ENCODE results near the gene NFASC.

The NFASC gene

DNA sequence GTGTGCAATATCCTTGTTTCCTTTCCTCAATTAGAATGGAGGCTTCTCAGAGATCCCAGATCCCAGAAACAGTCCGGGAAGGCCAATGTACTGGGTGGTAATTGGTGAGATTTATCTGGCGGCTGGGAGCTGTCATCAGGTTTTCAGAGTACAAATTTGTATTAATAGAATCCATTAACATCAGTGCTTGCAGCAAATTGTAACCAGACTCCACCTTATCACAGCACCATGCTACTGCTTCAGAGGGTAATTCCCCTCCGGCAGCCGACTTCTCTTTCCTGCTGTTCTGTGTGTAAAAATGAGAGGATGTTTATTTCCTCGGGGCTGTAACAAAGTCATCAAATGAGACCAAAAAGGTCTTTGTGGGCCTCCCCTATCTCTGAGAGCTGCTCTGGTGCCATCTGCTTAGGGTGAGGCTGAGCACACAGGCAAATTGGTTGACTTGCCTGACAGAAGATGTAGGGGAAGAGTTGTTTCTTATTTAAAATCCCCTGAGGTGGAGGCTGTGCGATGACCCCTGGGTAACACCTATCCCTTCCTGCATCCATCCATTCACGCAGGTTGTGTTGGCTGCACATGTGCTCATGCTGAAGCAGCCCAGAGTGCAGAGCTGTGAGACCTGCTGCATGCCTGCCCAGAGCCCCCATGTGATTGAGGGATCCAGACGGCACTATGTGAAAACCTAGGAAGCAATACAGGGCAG is 19.2 kb downstream of the NFASC start:
- DNase-seq (ENCODE audit: low read depth in 2 of 2), result no peak

DNA sequence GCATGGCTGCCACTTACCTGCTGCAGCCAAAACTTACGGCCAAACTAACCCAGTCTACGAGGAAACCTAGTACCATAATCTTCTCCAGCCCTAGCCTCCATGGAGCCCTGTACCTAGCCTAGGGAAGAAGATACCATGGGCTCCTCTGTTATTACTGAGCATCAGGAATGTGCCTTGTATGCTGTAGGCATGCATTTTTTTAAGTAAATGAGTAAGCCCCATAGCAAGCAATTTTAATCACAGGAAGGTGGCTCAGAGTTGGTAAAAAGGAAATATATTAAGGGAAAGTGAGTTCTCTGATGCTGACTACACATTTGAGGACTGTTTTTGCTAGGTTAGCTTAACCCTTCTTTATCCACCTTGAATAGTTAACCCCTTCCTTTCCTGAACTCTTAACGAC is 21.2 kb downstream of the NFASC start:
- no peak for DNase-seq (ENCODE audit: low read depth in 2 of 2)

DNA sequence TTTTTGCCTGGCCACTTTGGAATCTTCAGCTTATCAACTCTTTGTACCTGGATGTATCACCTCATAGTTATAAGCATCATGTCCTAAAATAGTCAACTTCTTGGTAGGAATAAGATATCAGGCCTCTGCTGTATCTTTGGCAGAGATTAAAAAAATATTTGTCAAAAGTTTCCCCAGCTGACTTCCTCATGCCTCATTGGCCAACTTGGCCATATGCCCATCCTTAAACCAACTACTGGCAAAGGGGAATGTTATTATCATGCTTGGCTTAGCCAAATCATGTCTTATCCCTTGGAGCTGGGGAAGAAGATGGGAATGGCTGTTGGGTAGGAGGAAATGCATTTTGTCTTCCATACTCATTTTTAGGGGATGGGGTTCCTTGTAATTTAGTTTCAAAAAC is 23.4 kb downstream of the NFASC start:
- DNase-seq (ENCODE audit: low read depth in 2 of 2), result no peak

DNA sequence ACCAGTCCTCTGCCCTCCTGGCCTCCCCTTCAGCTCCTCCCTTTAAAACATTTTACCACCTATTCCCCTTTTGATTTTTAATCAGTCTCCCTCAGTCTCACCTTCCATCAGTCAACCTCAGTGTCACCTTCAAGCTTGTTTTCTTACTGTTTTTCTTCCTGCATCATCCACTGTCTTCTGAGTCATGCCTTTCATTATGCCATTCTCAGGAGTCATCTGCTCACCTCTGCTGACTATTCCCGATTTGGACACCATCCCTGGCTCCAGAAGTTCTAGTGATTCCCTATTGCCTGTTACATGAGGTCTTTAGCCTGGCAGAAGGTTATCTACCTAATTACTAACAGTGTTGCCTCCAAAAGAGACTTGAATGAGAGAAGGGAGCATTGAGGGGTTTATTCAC is 23.9 kb downstream of the NFASC start:
- DNase-seq (ENCODE audit: low read depth in 2 of 2), result no peak

DNA sequence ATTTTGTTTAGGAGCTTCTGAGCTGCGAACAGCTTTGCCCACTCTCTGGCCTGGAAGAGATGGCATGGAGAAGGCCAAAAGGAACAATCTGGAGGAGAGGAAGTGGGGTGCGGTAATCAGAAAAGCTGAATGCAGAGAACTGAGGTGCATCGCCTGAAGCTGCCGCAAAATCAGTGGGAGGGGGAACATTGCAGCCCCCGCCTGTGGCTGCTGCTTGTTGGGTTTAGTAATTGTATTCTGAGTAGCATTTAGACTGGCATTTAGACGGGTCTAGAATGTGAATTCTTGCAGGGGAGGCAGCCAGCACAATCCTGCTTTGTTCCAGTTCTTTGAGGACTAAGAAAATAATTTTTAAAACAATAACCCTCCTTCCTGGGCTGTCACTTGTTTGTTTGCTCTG is 25.4 kb downstream of the NFASC start:
- no peak for DNase-seq (ENCODE audit: low read depth in 2 of 2)

DNA sequence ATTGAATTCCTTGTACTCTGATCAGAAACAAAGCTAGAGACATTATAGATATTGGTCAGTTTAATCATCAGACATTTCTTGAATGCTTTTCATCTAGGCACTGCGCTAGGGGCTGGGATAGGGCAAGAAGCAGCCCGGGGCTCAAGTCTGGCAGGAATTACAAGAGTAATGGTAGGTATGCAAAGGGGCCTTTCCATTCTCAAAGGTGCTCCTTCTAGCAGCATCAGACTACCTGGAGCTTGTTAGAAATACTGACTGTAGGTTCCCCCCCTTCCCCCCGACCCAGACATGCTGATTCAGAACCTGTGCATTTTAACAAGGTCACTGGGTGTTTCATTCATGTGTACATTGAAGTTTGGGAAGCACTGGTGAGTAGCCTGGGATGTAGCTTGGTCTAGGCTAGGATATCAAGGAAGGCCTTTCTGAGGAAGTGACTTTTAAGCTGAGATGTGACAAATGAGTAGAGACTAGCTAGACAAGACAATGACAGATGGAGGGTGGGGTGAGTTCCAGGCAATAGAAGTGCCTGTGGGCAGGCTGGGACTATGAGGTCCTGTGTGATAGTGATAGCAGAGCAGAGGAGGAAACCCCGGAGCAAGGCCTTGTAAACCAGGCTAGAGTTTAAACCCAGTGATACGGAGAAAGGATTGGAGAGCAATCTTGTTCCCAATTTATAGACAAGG is 26.3 kb downstream of the NFASC start:
- DNase-seq (ENCODE audit: low read depth in 2 of 2), result no peak

DNA sequence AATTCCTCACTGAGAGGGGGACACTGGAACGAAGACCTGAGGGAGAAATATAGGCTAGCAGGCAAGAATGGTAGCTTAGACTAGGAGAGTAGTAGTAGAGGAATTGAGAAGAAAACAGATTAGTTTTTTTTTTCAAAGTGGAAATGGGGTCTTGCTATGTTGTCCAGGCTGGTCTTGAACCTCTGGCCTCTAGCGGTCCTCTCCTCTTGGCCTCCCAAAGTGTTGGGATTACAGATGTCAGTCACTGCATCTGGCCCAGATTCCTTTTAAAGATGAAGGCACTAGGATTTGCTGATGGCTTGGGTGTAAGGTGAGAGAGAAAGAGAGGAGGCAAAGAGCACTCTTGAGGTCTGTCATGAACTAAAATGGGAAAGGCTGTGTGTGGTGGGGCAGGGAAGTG is 30.1 kb downstream of the NFASC start:
- no peak for DNase-seq (ENCODE audit: low read depth in 2 of 2)

DNA sequence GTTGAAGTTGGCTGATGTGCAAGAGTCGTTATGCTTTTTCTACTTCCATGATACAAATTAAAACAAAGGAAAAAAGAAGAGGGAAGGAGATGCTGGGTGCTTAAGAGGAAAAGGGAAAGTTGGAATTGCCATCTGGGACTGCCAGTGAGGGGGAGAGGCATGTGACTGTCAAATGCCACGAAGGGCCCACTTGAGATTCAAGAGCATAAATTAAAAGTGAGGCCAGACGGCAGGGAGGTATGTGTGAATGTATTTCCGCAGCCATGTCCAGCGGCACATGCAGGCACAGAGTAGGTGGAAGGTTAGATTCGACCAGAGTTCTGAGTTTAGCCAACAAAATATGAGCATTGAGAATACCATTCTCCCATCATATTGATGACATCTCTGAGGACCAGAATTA is 32.0 kb downstream of the NFASC start:
- no peak for DNase-seq (ENCODE audit: low read depth in 2 of 2)

DNA sequence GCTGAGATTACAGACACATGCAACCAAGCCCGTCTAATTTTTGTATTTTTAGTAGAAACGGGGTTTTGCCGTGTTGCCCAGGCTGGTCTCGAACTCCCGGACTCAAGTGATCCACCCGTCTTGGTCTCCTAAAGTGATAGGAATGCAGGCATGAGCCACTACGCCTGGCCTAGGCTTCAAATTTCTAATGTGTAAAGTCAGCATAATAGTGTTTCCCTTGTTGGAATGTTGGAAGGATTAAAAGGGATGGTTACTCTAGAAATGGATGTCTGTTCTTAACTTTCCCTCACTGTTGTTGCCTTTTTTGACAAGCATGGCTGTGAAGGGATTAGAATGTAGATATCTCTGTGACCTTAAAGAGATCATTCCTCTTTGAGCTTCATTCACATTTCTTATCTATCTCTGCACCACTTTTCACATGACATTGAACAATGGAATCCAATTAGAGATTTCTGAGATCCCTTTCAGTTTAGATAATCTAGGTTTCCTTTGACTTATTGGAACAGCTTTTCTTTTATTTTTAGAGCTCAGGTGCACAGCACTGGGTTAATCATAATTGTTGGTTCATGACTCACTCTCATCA is 33.7 kb downstream of the NFASC start:
- DNase-seq (ENCODE audit: low read depth in 2 of 2), result no peak

DNA sequence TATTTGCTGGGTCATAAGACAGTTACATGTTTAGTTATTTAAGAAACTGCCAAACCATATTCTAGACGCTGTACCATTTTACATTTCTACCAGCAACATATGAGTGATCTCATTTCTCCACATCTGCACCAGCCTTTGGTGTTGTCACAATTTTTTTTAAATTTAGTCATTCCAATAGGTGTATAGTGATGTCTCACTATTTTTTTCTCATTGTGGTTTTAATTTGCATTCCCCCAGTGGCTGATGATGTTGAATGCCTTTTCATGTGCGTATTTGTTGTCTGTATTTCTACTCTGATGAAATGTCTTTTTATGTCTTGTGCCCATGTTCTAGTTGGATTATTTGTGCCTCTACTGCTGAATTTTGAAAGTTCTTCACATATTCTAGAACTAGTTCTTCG is 38.4 kb downstream of the NFASC start:
- no peak for DNase-seq (ENCODE audit: low read depth in 2 of 2)

DNA sequence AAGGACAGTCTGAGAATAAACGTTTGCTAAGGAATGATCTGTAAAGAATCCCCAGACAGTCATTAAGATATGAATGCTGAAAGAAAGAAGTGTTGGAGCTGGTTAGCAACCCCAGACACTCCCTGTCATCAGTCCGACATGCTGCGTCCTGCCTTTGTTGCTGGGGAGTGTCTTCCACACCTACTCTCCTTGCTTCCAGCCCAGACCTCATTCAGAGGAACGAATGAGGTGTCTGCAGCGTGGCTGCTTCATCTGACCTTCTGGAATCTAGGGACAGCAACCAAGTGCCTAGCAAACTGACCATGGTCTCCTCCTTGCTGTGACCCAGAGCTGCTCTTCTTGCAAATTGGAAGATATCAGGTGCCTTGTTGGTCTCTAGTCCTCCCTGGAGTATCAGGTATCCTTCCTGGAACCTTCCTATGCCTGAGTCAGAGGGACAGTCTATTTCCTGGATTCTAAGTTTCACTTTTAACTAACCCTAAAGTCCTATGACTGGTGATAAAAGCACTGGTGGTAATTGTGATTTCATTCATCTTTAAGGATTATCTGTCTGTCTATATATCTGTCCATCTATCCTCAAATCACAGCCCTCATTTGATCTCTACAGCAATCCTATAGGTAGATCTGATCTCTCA is 45.3 kb downstream of the NFASC start:
- no peak for DNase-seq (ENCODE audit: low read depth in 2 of 2)

DNA sequence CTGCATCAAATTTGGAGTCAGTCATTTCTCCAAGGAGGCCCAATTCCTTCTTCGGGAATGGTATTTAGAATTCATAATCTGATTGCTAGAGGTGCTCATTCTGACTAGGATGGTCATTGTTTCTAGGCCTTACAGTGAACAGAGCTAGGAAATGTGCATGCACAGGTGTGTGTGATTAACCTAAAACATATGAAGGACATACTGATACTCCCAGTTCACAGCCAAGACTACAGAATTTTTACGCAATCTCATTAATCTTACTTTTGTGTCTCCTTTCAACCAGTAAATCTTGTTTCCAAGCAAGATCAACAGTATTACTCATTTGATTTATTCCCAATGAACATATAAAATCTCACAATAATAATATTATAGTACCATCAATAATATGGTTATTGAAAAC is 47.1 kb downstream of the NFASC start:
- no peak for DNase-seq (ENCODE audit: low read depth in 2 of 2)

DNA sequence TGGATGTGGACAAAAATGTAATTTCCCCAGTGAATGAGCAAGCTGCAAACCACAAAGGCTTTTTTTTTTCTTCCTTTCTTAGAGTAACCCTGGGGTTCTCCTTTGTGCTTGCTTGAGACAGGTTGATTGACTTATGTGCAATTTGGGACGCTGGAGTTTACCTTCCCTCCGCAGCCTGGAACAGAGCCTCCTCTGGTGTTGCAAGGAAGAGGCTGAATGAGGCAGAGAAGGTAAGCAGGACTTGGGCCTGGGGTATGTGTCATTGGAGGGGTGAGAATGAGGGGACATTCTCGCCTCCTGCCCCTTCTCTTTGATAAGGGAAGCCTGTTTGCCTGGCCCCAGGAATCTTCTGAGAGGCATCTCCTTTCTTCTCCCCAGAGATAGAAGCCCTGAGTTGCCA is 49.8 kb downstream of the NFASC start:
- DNase-seq (ENCODE audit: low read depth in 2 of 2), result no peak

DNA sequence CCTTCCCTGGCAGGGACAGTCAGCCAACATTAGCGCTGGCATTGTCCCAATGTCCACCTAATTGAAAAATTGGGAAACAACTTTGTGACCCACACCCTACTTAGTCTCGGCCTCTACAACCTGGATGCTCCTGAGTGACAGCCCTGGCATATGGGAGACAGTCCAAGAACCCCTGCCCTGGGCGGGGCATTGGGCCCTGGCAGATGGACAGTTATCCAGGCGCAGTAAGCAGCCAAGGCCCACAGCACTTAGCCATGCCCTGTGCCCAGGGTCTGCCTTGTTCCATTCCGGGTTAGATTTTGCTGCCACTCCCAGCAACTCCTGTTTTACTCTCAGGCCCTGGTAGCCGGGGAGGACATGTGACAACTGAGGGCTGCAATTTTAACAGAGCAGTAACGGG is 50.3 kb downstream of the NFASC start:
- DNase-seq (ENCODE audit: low read depth in 2 of 2), result no peak

DNA sequence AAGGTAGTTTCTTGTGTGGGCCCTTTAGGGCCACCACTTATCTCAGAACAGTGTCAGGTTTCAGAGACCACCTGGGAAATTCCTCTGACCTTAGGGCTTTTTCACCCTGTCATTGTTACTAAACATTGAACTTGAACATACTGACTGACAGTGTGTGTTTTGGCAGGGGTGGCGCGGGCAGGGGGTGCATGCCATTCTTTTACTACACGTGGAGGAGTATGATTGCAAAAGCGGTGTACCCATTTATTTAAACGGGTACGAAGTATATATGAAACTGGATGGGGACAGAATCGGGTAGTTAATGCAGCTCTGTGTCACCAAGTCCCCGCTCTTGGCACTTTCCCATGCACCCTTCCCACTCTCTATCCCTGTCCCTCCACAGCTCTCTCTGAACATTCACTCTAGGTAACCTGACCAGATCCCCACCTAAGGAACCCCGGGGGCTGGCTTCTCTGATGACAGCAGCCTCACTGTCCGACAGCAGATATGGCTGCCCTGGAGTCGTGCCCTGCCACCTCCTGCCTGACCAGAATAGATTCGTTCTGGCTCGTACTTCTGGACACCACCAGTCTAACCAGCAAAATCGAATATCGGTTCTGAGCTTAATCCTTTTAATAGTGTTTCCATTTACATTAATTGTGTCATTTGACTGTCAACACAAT is 51.3 kb downstream of the NFASC start:
- DNase-seq (ENCODE audit: low read depth in 2 of 2), result no peak

DNA sequence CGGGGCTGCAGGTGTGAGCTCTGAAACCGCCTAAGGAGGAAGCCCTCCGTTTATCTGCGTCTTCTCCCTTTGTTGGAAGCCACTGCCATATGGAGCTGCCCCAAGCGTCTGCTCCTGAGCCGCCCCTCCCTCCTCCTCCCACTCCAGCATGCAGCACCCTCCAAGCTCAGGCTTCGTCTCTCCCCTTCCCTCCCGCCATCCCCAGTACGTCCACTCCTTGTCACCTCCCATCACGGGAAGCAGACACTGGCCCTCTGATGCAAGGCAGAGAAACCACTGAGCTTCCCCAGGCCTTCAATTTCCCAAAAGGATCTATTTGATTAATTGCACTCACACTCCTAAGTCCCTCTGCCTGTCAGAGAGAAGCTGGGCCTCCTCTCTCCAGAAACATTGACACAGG is 52.5 kb downstream of the NFASC start:
- no peak for DNase-seq (ENCODE audit: low read depth in 2 of 2)

DNA sequence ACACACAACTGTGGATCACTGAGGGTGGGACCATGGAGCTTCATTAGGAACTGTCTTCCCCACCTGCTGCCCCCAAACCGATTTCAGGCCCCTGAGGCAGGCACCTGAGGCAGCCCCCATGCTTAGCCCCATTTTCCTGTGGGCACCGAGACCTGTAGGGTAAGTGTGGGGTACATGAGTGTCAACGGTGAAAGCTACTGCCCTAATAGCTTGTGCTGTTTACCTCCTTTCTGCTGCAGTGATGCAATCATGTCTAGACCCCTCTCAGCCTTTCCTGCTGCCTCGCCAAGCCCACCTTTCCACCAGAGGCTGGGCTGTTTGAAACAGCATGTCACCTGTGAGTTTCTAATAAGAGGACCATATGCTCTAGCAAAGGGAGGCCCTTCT is 53.0 kb downstream of the NFASC start:
- DNase-seq (ENCODE audit: low read depth in 2 of 2), result no peak

DNA sequence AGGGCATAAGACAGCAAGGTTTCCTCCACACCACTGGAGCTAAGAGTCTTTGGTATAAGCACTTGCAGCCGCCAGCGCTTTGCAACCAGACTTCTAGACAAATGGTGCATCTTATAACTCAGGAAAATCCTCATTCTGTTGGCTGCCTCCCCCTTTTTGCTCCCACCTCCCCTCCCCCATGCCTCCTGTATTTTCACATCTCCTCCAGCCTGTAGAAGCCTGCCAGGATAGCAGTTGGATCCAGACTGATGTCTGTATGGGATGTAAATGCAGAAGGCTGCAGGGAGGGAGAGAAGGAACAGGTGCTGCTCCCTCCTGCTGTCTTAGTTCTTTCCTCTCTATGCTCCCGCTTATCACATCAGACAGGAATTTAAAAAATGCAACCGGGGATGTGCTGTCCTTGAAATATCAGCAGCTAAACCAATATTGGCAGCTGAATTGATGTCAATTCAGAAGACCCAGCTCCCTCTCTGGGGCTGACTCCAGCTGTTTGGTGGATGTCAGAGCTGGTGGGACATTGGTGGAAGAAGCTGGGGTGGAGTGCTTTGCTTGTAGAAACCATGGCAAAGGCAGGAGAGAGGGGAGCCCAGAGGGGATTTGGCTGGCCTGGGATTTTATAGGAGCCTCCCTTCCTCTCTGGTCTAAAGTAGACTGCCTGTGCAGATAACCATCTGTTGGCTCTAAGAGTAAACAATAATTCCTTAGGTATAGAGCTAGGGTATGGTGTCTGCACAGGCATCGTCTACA is 53.5 kb downstream of the NFASC start:
- no peak for DNase-seq (ENCODE audit: low read depth in 2 of 2)

DNA sequence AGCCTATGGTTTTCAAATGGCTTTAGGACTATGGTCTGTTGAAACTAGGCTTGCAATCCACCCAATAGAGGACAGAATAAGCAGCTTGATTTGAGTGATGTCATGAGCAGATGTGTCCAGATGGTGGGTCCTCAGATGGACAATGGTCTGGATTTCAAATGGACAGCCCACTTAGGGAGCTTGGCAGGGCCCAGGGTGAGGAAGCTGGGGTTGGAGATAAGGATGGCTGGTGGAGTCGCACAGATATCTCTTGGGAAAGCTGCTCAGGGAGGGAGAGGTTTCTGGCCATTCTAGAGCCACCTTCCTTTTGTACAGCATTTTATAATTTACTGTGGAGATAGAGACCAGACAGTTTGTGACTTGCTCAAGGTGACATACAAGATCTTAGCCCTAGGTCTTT is 55.0 kb downstream of the NFASC start:
- no peak for DNase-seq (ENCODE audit: low read depth in 2 of 2)

DNA sequence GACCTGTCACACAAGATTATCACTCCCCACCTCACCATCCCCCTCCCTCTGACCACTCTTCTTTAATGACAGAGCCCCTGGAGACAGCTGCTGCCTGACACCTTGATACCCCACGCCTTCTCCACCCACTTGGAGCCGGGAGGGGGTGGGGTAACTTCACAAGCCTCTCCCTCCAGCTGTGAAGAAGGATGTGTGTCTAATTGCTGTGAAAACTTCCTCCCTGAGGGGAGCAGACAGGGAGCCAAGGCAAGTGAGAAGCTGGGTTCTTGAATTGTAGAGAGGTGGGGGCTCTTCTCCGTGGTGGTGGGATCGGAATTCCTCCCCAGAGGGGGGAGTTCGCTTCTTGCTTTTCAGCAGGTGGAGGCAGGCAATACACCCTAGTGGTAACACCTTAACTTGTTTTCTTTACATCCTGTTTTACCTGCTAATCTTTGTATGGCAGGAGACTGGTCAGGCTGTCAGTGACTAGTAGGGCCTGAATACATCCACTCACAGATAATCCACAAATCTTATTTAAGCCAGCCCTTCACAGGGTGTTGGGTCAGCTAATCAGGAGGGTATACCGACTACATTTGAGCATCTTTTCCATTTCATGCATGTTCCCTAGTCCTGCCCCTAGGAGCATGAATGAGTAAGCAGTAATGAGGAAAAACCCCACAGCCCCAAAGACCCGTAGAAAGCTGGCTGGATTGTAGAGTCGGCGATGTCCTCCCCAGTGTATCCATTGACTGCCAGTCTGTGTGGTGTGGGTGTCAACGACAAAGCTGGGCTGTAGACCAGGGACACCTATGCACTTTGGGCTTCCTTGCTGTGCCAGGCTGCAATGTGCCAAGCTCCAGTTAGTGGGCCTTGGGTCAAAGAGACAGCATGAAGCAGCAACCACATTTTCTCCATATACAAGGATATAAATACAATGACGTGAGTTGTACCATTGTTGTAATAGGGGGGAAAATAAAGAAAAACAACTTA is 57.3 kb downstream of the NFASC start:
- DNase-seq (ENCODE audit: low read depth in 2 of 2), result no peak
